ENCODE measurements around the gene ZNF765.
"Not testable (repeated sequence)": the region's sequence is repeated elsewhere in the genome, so short reads cannot be mapped to it uniquely, and the experiment has no call there.

Gene ZNF765

DNA sequence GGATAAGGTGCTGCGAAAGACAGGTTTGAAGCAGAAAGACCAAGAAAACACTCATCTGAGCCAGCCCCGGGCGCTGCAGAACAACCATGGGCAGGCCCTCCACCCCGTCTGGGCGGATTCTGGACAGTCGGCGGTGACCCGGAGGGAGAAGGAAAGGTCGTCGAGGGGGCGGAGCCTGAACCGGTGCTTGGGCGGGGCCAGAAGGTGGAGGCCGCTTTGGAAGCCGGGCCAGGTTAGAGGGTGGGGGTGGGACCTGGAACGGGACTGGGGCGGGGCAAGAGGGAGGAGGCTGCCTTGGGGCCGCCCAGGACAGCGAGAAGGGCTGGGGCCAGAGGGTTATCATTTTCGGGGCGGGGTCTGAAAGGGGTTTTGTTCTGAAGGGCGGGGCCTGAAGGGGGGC, 5.0 kb upstream of the ZNF765 start:
- H3K4me3 ChIP-seq (ENCODE audit: low read depth, low read length), result no peak overlapping the region
- in situ Hi-C loops (cut with HindIII; ENCODE audit: low sequenced_read_pairs), result no loop called here
- no peak for TF ChIP-seq CTCF (IDR thresholded peaks at IDR 0.05; ENCODE audit: low read depth, low read length)
- no peak for DNase-seq (ENCODE audit: low read depth, low spot score)

DNA sequence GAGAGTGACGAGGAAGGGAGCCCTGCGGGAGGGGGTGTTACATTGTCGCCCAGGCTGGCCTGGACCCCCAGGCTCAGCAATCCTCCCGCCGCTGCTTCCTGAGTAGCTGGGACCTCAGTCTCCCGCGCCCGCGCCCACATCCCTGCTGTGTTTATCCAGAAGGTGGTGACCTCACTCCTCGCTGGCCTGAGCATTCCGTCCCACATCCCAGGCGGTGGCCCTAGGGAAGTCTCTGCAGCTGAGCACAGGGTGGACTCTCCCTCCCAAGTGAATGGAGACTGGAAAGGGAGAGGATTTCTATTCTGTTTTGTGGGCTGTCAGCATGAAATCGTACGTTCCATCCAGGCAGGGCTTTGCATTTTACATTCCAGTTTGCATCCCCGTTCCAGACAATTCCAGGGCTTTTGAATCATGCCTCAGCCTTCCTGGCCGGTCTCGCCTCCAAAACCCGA, 401 bp upstream of the ZNF765 start:
- no peak for TF ChIP-seq CTCF (IDR thresholded peaks at IDR 0.05; ENCODE audit: low read depth, low read length)
- H3K4me3 ChIP-seq (ENCODE audit: low read depth, low read length), result peak overlapping the region; percentile 92
- in situ Hi-C loops (cut with HindIII; ENCODE audit: low sequenced_read_pairs), result no loop called here
- DNase-seq (ENCODE audit: low read depth, low spot score), result no peak

DNA sequence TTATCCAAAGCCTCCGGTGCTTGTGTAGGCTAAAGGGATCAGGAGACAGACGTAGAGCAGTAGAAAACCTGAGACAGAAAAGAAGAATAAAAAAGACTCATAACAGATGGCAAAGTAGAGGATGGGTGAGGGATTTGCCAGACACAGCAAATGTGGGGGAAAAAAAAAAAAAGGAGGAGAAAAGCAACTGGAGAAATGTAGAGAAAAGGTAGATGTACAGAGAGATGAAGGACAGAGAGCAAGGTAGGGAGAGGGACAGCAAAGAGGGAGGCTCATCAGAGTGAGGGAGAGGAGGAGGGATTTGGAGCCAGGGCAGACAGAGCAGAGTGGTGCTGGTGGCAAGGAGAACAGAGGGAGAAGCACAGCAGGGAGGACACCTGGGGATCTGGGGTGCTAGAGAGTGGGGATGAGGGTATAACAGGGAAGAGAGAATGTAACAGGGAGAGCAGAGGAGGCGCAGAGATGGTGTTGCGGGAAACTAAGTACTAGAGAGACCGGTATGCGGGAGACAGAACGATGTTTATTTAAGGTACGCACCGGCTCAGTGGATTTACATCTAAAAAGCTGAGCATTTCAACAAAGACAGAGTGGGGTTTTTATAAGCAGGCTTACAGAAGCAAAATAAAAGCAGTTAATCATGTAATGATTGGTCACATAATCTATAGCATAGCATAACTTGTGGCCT, 1.0 kb downstream of the ZNF765 start:
- DNase-seq (ENCODE audit: low read depth, low spot score); in situ Hi-C loops (cut with HindIII; ENCODE audit: low sequenced_read_pairs): not testable (repeated sequence)
- peak overlapping the region; percentile 92 for H3K4me3 ChIP-seq (ENCODE audit: low read depth, low read length)

DNA sequence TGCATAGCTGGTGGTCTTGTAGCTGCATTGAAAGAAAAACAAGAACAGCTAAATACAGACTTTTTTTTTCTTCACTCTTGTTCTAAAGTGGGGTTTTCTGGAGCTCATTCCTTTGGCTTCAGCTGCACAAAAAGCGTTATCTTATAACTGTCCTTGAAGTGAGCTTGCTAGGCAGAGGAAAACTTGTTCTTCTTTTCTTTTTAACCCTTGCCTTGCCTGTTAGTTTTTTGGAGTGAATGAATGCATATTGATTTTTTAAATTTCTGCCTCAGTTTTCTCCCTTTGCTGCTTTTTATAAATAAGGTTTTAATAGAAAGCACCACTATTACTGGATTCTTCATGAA, 1.5 kb downstream of the ZNF765 start:
- no peak for TF ChIP-seq CTCF (IDR thresholded peaks at IDR 0.05; ENCODE audit: low read depth, low read length)
- H3K4me3 ChIP-seq (ENCODE audit: low read depth, low read length), result no peak overlapping the region
- in situ Hi-C loops (cut with HindIII; ENCODE audit: low sequenced_read_pairs), result no loop called here
- DNase-seq (ENCODE audit: low read depth, low spot score), result no peak

- in situ Hi-C loops (cut with HindIII; ENCODE audit: low sequenced_read_pairs); H3K4me3 ChIP-seq (ENCODE audit: low read depth, low read length); DNase-seq (ENCODE audit: low read depth, low spot score): not testable (repeated sequence)
Measured at GRCh38 chr19:53397918-53398317, 3.0 kb downstream of the ZNF765 start.

GRCh38 chr19:53409505-53410204, 14.7 kb downstream of the ZNF765 start:
- no peak for TF ChIP-seq CTCF (IDR thresholded peaks at IDR 0.05; ENCODE audit: low read depth, low read length)
- in situ Hi-C loops (cut with HindIII; ENCODE audit: low sequenced_read_pairs), result no loop called here
- H3K4me3 ChIP-seq (ENCODE audit: low read depth, low read length), result no peak overlapping the region
- no peak for DNase-seq (ENCODE audit: low read depth, low spot score)

GRCh38 chr19:53420520-53421315, 25.8 kb downstream of the ZNF765 start:
- in situ Hi-C loops (cut with HindIII; ENCODE audit: low sequenced_read_pairs); H3K4me3 ChIP-seq (ENCODE audit: low read depth, low read length); DNase-seq (ENCODE audit: low read depth, low spot score): not testable (repeated sequence)

GRCh38 chr19:53422551-53422950, 27.6 kb downstream of the ZNF765 start:
- in situ Hi-C loops (cut with HindIII; ENCODE audit: low sequenced_read_pairs), result no loop called here
- TF ChIP-seq CTCF (IDR thresholded peaks at IDR 0.05; ENCODE audit: low read depth, low read length), result no peak
- no peak for DNase-seq (ENCODE audit: low read depth, low spot score)
- no peak overlapping the region for H3K4me3 ChIP-seq (ENCODE audit: low read depth, low read length)

- DNase-seq (ENCODE audit: low read depth, low spot score); H3K4me3 ChIP-seq (ENCODE audit: low read depth, low read length); in situ Hi-C loops (cut with HindIII; ENCODE audit: low sequenced_read_pairs): not testable (repeated sequence)
Measured at GRCh38 chr19:53423074-53423473, 28.1 kb downstream of the ZNF765 start.

DNA sequence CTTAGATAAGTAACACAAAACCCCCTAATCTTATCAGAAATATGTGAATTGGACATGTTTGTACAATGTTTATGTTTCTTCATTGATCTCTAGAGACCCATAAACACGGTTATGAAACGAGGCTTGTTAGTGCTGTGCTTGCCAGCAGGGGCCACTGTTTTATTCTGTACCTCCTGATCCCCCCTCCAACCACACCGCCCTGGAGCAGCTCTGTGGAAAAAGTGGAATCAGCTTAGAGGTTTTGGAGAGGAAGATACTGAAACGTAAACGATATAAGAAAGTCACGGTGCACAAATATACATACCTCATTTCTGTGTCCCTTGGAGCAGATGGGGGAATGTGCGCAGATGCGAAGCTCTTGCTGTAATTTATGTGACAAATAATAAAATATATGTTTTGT, 28.7 kb downstream of the ZNF765 start:
- DNase-seq (ENCODE audit: low read depth, low spot score); H3K4me3 ChIP-seq (ENCODE audit: low read depth, low read length); in situ Hi-C loops (cut with HindIII; ENCODE audit: low sequenced_read_pairs): not testable (repeated sequence)

Data from astrocyte of the spinal cord (primary cell).